C4-2B (cell line): Measurements from ENCODE around the gene ANKRD52.

Experiments used
- H3K27ac ChIP-seq: fragments of 450-650 bp; 2 replicates; pipeline ENCODE4 v1.5.1; 2017
- ZFX ChIP-seq: fragments of 450-650 bp; IDR thresholded peaks from 2 replicates; pipeline ENCODE4 v1.6.1; 2017
- TF ChIP-seq, protein P1 (sequence below): fragments of 450-650 bp; conservative IDR thresholded peaks from 2 replicates; pipeline ENCODE4 v1.5.1; 2017; ENCODE audit warnings: mild to moderate bottlenecking

Gene ANKRD52

DNA sequence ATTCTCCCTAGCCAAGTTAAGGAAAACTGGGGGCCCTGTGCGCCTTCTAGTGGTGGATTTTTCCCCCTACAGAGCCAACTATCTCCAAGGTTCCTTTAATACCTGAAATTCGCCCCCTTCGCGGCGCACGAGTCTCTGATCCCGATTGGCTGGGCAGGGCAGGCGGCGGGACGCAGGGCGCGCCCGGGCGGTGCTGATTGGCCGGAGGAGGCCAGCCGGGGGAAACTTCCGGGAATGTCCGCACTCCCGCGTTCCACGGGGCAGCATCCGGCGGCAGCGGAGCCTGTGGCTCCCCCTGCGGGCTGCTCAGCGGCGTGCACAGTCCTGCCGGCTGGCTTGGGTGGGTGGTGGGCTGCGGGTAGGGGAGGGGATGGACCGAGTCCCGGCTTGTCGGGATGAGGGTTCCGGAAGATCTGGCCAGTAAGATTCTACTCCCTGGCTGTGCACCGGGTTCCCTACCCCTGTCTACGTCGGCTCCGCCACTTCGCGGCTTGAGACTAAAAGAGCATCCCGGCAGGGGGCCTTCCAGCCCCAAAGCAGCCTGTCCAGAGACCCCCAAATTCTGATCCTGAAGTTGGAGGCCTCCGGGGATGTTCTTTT lies 34.0 kb downstream of the ANKRD52 start, which contains the start of gene NABP2:
Gene NABP2, plus strand, starts transcription at position 241 of the 600 bp plus-strand sequence. CDS start 515 bp downstream, outside the sequence.
- TF ChIP-seq ZFX, result no peak
- TF ChIP-seq, protein P1, sequence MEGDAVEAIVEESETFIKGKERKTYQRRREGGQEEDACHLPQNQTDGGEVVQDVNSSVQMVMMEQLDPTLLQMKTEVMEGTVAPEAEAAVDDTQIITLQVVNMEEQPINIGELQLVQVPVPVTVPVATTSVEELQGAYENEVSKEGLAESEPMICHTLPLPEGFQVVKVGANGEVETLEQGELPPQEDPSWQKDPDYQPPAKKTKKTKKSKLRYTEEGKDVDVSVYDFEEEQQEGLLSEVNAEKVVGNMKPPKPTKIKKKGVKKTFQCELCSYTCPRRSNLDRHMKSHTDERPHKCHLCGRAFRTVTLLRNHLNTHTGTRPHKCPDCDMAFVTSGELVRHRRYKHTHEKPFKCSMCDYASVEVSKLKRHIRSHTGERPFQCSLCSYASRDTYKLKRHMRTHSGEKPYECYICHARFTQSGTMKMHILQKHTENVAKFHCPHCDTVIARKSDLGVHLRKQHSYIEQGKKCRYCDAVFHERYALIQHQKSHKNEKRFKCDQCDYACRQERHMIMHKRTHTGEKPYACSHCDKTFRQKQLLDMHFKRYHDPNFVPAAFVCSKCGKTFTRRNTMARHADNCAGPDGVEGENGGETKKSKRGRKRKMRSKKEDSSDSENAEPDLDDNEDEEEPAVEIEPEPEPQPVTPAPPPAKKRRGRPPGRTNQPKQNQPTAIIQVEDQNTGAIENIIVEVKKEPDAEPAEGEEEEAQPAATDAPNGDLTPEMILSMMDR, result peak; percentile 100
- H3K27ac ChIP-seq, result peak within 1 kb of the TSS; percentile 93

DNA sequence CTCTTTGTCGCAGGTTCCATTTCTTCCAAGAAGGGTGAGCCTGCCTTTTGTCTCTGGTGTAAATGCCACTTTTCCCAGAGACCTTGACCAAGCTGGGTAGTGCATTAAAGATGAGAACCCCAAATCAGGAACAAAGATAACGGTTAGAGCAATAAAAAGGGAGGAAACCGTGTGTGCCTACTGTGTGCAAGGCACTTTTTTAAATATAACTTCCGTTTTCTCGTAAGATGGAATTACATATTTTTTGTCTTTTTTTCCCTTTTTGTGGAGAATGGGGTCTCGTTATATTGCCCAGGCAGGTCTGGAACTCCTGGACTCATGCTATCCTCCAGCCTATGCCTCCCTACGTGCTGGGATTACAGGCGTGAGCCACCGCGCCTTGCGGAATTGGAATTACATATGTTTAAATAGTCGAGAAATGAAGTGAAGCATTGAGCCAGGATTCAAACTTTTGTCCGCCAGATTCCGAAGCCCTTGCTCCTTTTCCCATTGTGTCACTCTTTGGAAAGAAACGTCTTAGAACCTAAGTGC lies 34.5 kb downstream of the ANKRD52 start:
- peak overlapping the region; percentile 93 for H3K27ac ChIP-seq
- TF ChIP-seq, protein P1, result no peak
- no peak for TF ChIP-seq ZFX

DNA sequence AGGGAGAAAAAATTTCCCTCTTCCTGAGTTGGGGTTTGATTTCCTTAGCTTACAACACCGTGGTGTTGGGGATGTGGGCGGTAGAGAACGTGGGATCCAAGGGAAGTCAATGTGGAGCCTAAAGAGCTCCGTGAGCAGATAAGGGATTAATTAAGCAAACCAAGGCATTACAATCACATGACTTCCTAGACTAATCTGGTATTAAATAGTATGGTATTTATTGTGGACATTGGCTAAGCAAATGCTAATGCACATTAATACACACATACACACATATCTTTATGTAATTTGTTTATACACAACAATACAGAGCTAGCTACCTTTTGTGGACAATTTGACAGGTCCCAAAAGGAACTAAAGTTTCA lies 35.7 kb downstream of the ANKRD52 start:
- TF ChIP-seq, protein P1, result no peak
- TF ChIP-seq ZFX, result no peak
- peak overlapping the region; percentile 93 for H3K27ac ChIP-seq

DNA sequence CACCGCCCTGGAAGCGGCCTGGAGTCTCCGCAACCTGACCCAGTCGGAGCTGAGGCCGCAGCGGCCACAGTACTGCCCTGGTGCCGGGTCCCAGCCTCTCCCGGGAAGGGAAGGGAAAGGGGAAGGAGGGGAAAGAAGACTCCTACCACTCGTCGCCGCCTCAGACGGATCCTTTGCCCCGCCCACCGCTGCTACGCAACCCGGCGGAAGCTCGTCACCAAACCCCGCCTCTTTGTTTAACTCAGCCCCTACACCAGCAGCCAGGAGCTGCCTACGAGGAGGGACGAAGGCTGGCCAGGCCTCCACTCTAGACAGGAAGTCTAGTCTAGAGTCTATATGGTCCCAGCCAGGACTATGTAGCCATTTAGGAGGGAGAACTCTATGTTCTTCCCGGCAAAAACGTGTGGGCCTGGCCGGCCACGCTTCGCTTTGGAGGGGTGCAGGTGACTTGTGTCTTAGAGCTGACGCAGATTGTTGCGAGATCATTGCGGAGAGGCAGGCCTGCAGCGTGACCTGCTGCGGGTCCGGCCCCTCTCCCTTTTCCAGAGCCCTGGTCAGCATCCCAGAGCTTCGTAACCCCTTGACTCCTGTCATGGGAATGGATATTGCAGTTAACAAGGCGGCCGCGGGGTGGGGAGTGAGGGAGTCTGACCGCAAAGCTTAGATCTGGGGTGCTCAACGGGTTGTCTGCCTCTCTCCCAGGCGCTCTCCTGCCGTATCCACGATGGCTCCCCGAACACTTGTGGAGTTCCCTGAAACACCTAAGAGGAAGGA lies 36.2 kb downstream of the ANKRD52 start, which contains the start of gene RNF41:
Gene RNF41, minus strand, starts transcription at position 166 of the 774 bp plus-strand sequence. CDS start 7,875 bp downstream, outside the sequence.
- peak within 1 kb of the TSS; percentile 93 for H3K27ac ChIP-seq
- TF ChIP-seq, protein P1, result no peak
- peak; percentile 54; the same call in 1 of the 2 replicates for TF ChIP-seq ZFX

DNA sequence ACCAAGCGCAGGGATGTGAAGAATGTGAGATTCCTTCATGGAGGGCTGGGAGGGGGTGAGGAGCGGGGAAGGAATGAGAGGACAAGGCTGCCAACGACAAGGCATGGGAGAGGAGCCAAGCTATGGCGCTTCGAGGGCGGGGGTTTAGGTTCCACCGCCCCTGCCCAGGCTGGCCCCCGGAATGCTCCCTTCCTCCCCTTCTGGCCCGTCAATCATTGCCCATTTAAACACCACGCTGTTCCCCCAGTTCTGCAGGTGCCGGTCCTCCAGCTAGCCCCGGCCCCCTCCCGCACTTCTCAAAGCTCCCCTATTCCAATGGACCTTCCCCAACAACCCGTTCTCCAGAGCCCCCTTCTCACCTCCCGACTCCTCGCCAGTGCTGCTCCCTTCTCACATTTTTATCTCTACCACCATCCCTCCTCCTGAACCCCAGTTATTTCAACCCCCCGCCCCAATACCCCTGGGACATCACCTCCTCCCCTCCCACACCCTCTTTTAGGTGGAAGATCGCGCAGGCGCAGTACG lies 36.9 kb downstream of the ANKRD52 start:
- peak overlapping the region; percentile 93 for H3K27ac ChIP-seq
- TF ChIP-seq, protein P1, result no peak
- no peak for TF ChIP-seq ZFX

DNA sequence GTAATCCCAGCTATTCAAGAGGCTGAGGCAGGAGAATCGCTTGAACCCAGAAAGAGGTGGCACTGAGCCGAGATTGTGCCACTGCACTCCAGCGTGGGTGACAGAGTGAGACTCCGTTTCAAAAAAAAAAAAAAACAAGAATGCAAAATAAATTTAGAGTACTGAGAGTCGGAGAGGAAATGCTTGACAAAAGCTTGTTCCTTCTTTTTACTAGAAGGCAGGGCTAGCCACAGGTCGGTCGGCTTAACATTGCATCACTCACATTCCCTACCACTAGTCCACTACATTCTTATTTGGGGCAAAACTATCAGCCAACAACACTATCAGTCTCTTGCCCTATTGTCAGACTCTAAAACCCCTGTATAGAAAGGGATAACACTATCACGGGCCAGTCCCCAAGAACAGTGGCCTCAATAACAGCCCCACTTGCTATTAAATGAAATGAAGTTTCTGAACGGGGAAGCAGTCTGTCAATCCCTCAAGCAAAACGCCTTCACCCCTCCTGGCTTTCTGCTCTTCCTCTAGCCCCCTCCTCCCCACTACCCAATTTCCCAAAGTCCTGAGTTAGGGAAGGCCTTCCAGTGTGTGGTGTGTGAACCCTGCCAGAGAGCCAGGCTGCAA lies 37.5 kb downstream of the ANKRD52 start:
- TF ChIP-seq, protein P1, result no peak
- no peak for TF ChIP-seq ZFX
- peak overlapping the region; percentile 93 for H3K27ac ChIP-seq
